Transverse colon (tissue), 4 donors: ENCODE results near the gene KCNT1. TPM values are rescaled to one million over a fixed set of nuclear protein-coding genes. Genes with fewer than 3 reads are reported as not detected.

Experiments used
- DNase-seq: peaks from one replicate; pipeline ENCODE4 v3.0.0-alpha.2; 2019
- H3K27ac ChIP-seq, 4 donors: fragments of 200-600 bp; sonication (generic); 2 replicates each; pipeline ENCODE4 v1.5.1; 2016 to 2018; ENCODE audit warnings: inconsistent platforms in 4 of 4
- H3K27me3 ChIP-seq: fragments of 200-600 bp; sonication (generic); 2 replicates; pipeline ENCODE4 v1.5.1; 2017; ENCODE audit warnings: inconsistent platforms
- H3K36me3 ChIP-seq, 4 donors: fragments of 200-600 bp; sonication (generic); 2 replicates each; pipeline ENCODE4 v1.5.1; 2017 to 2019; ENCODE audit warnings: inconsistent platforms in 4 of 4
- H3K4me1 ChIP-seq, 4 donors: fragments of 200-600 bp; sonication (generic); 2 replicates each; pipeline ENCODE4 v1.5.1; 2017 to 2020; ENCODE audit warnings: inconsistent platforms in 4 of 4
- H3K4me3 ChIP-seq, 4 donors: fragments of 200-600 bp; sonication (generic); 1 replicate in 1 of 4; 2 replicates in 3 of 4; pipeline versions ENCODE4 v1.5.1 to v1.6.1; 2017 to 2019; ENCODE audit warnings: inconsistent platforms in 4 of 4
- H3K9me3 ChIP-seq, 2 donors: fragments of 200-600 bp; sonication (generic); 2 replicates each; pipeline ENCODE4 v1.5.1; 2017 to 2019; ENCODE audit warnings: inconsistent platforms in 2 of 2
- CTCF ChIP-seq, 5 experiments: fragments of 200-600 bp in 3 of 5; fragments of 450-650 bp in 2 of 5; sonication (generic) in 3 of 5; IDR thresholded peaks; 1 replicate in 2 of 5; 2 replicates in 3 of 5; pipeline ENCODE4 v1.5.1; 2016 to 2017; ENCODE audit warnings: antibody characterized with exemption in 5 of 5, inconsistent platforms in 3 of 5, mild to moderate bottlenecking in 2 of 5, moderate library complexity in 1 of 5
- EP300 ChIP-seq: sonication (generic); formaldehyde crosslinking; IDR thresholded peaks from one replicate; pipeline ENCODE4 v1.6.1; 2017; ENCODE audit warnings: antibody characterized with exemption, low read depth
- POLR2A ChIP-seq: fragments of 450-650 bp; IDR thresholded peaks from one replicate; pipeline ENCODE4 v1.6.1; 2016; ENCODE audit warnings: antibody characterized with exemption, mild to moderate bottlenecking, moderate library complexity
- POLR2AphosphoS5 ChIP-seq, 3 donors: sonication (generic); formaldehyde crosslinking; IDR thresholded peaks; one replicate each; pipeline ENCODE4 v1.6.1; 2016; ENCODE audit warnings: antibody characterized with exemption in 3 of 3
- WGBS, 2 donors: methylation state at CpG; one replicate each; pipeline ENCODE4 v1.1.5; 2018; ENCODE audit warnings: low coverage in 1 of 2; 5-methylcytosine and 5-hydroxymethylcytosine counted together
- in situ Hi-C, 4 donors: fragments of 200-750 bp; cut with MboI; loops; one replicate each; pipeline versions ENCODE4 v1.15.0 to v1.15.1; 2017; ENCODE audit warnings: low sequenced_read_pairs in 3 of 4, low pct_ligation_motif_present in 1 of 4, low pct_unique_long_range_greater_than_20kb in 1 of 4
- intact Hi-C: fragments of 100-400 bp; cut with DNase I; formaldehyde crosslinking; loops from one replicate; pipeline ENCODE4 v1.15.1; 2023; ENCODE audit warnings: low total_unique reads
- total RNA-seq, 4 donors: library from RNA; depleted of rRNA; stranded (reverse); fragments of >200 nt; gene quantifications; one replicate each; pipeline ENCODE4 v1.1.0, GENCODE V29; 2016

The KCNT1 gene
- total RNA-seq, 4 donors from 2014 or later: 0.14 TPM; not detected in 3

- H3K9me3 ChIP-seq: no peaks in the 10 kb centered on the region
- in situ Hi-C loops: no loop called here
- TF ChIP-seq CTCF (IDR thresholded peaks at IDR 0.05): no peak
- no peak for TF ChIP-seq POLR2AphosphoS5 (IDR thresholded peaks at IDR 0.05)
- no peak for TF ChIP-seq EP300
- no peak for TF ChIP-seq POLR2A
- H3K4me1 ChIP-seq: no peaks in the 10 kb centered on the region
- H3K4me3 ChIP-seq: no peak overlapping the region
- WGBS, 2 donors: 92% methylated on average over 14 of the region's 14 CpGs; no CpG with 5 or more reads in 1 of the 2 donors
- H3K27ac ChIP-seq: no peak overlapping the region
- H3K36me3 ChIP-seq: peaks cover 0 to 56% (median 22%) of the 10 kb centered on the region in 4 donors
- intact Hi-C loops: no loop called here
- no peak for DNase-seq
- H3K27me3 ChIP-seq: no peaks in the 10 kb centered on the region
Observed at GRCh38 chr9:135813671-135814290, 111.8 kb downstream of the KCNT1 start.

- peaks cover 0 to 56% (median 23%) of the 10 kb centered on the region in 4 donors for H3K36me3 ChIP-seq
Observed at GRCh38 chr9:135814421-135815095, 112.6 kb downstream of the KCNT1 start.

GRCh38 chr9:135815413-135815812 lies 113.4 kb downstream of the KCNT1 start:
- WGBS, 2 donors: 83 to 92% methylated on average over 2 to 4 of the region's 4 CpGs
- no peak for DNase-seq
- H3K4me3 ChIP-seq: no peak overlapping the region
- in situ Hi-C loops: no loop called here
- no peaks in the 10 kb centered on the region for H3K9me3 ChIP-seq
- no peaks in the 10 kb centered on the region for H3K27me3 ChIP-seq
- no peak overlapping the region for H3K27ac ChIP-seq
- intact Hi-C loops: no loop called here
- no peaks in the 10 kb centered on the region for H3K4me1 ChIP-seq
- TF ChIP-seq CTCF (IDR thresholded peaks at IDR 0.05): no peak
- TF ChIP-seq POLR2AphosphoS5 (IDR thresholded peaks at IDR 0.05): no peak
- no peak for TF ChIP-seq EP300
- TF ChIP-seq POLR2A: no peak
- peaks cover 0 to 58% (median 24%) of the 10 kb centered on the region in 4 donors for H3K36me3 ChIP-seq

More at GRCh38 chr9:135814421-135815095, 112.6 kb downstream of the KCNT1 start:
- intact Hi-C loops: no loop called here
- in situ Hi-C loops: no loop called here
- no peak for TF ChIP-seq EP300
- no peak for TF ChIP-seq POLR2A
- TF ChIP-seq POLR2AphosphoS5 (IDR thresholded peaks at IDR 0.05): no peak
- TF ChIP-seq CTCF (IDR thresholded peaks at IDR 0.05): no peak
- WGBS, 2 donors: 93 to 96% methylated on average over 3 to 12 of the region's 12 CpGs
- Histone ChIP-seq H3K27me3 (no peaks in the 10 kb centered on the region), H3K9me3 (no peaks in the 10 kb centered on the region), H3K4me3 (no peak overlapping the region), H3K4me1 (no peaks in the 10 kb centered on the region), H3K27ac (no peak overlapping the region)
- DNase-seq: no peak

- H3K4me1 ChIP-seq: no peaks in the 10 kb centered on the region
- no peak for DNase-seq
- no peaks in the 10 kb centered on the region for H3K9me3 ChIP-seq
- intact Hi-C loops: no loop called here
- H3K36me3 ChIP-seq: peaks cover 0 to 55% (median 26%) of the 10 kb centered on the region in 4 donors
- TF ChIP-seq EP300 (no peak), POLR2A (no peak)
- no peaks in the 10 kb centered on the region for H3K27me3 ChIP-seq
- H3K4me3 ChIP-seq: no peak overlapping the region
- 80 to 86% methylated on average over 1 to 28 of the region's 28 CpGs for WGBS, 2 donors
- in situ Hi-C loops: no loop called here
- no peak overlapping the region for H3K27ac ChIP-seq
Observed at GRCh38 chr9:135815830-135816650, 114.1 kb downstream of the KCNT1 start.
